Activated T-cell treated with anti-CD3 and anti-CD28 coated beads for 1 hour (primary cell): ENCODE results near the gene CA9.
"Not testable (repeated sequence)": the region's sequence is repeated elsewhere in the genome, so short reads cannot be mapped to it uniquely, and the experiment has no call there.

Source experiments
- DNase-seq: peaks from one replicate; pipeline ENCODE4 v3.0.0-alpha.2; 2020; ENCODE audit warnings: low read depth

CA9 gene

GRCh38 chr9:35673132-35674024, at the start of gene CA9:
TSS of gene CA9 (plus strand) at chr9:35673928. CDS start at chr9:35673960, 32 bp downstream.
- no peak for DNase-seq

- DNase-seq: no peak
These were observed 46.2 kb upstream of the CA9 start for GRCh38 chr9:35627575-35627974.

GRCh38 chr9:35628389-35628991, 45.2 kb upstream of the CA9 start:
- DNase-seq: no peak

- DNase-seq: no peak
These were observed 44.1 kb upstream of the CA9 start for GRCh38 chr9:35629597-35629996.

- no peak for DNase-seq
These were observed 38.0 kb upstream of the CA9 start for GRCh38 chr9:35635730-35636129.

- no peak for DNase-seq
These were observed 37.4 kb upstream of the CA9 start for GRCh38 chr9:35636135-35636876.

- DNase-seq: not testable (repeated sequence)
These were observed 36.9 kb upstream of the CA9 start for GRCh38 chr9:35636877-35637246.

GRCh38 chr9:35637427-35637955, 36.2 kb upstream of the CA9 start:
- not testable (repeated sequence) for DNase-seq

- not testable (repeated sequence) for DNase-seq
These were observed 35.0 kb upstream of the CA9 start for GRCh38 chr9:35638751-35639150.

- DNase-seq: not testable (repeated sequence)
These were observed 34.5 kb upstream of the CA9 start for GRCh38 chr9:35639225-35639624.

- no peak for DNase-seq
These were observed 34.1 kb upstream of the CA9 start for GRCh38 chr9:35639631-35640030.

GRCh38 chr9:35640431-35640830, 33.3 kb upstream of the CA9 start:
- not testable (repeated sequence) for DNase-seq

- not testable (repeated sequence) for DNase-seq
These were observed 32.2 kb upstream of the CA9 start for GRCh38 chr9:35641478-35641877.

- no peak for DNase-seq
These were observed 30.7 kb upstream of the CA9 start for GRCh38 chr9:35643046-35643445.

- not testable (repeated sequence) for DNase-seq
These were observed 28.0 kb upstream of the CA9 start for GRCh38 chr9:35645736-35646135.

GRCh38 chr9:35646153-35646532, 27.6 kb upstream of the CA9 start:
- DNase-seq: no peak

- DNase-seq: peak; percentile 88
These were observed 27.0 kb upstream of the CA9 start for GRCh38 chr9:35646533-35647265.

GRCh38 chr9:35649431-35650340, 24.0 kb upstream of the CA9 start:
- peak; percentile 45 for DNase-seq

- DNase-seq: no peak
These were observed 23.2 kb upstream of the CA9 start, which contains the start of gene SIT1 for GRCh38 chr9:35650341-35651158. TSS of gene SIT1 (minus strand) at chr9:35650931. CDS start at chr9:35650853, 78 bp downstream.
